Measurements from ENCODE around the gene PPP1R1C. TPM values are rescaled to one million over a fixed set of nuclear protein-coding genes. Genes with fewer than 3 reads are reported as not detected.

Gene PPP1R1C
- total and polyA plus RNA-seq, 2 donors (not counting 1 experiment from before 2014, with no cell fraction given), result not detected

GRCh38 chr2:182148344-182148743 lies 162.7 kb downstream of the PPP1R1C start:
- TF ChIP-seq EZH2 (IDR thresholded peaks at IDR 0.05; ENCODE audit: borderline replicate concordance, insufficient read depth, low read depth, low read length, poor library complexity, severe bottlenecking), result no peak
- TF ChIP-seq, protein P1, sequence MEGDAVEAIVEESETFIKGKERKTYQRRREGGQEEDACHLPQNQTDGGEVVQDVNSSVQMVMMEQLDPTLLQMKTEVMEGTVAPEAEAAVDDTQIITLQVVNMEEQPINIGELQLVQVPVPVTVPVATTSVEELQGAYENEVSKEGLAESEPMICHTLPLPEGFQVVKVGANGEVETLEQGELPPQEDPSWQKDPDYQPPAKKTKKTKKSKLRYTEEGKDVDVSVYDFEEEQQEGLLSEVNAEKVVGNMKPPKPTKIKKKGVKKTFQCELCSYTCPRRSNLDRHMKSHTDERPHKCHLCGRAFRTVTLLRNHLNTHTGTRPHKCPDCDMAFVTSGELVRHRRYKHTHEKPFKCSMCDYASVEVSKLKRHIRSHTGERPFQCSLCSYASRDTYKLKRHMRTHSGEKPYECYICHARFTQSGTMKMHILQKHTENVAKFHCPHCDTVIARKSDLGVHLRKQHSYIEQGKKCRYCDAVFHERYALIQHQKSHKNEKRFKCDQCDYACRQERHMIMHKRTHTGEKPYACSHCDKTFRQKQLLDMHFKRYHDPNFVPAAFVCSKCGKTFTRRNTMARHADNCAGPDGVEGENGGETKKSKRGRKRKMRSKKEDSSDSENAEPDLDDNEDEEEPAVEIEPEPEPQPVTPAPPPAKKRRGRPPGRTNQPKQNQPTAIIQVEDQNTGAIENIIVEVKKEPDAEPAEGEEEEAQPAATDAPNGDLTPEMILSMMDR (IDR thresholded peaks at IDR 0.05), result no peak
- H3K4me1 Mint-ChIP-seq, result no peaks in the 10 kb centered on the region

DNA sequence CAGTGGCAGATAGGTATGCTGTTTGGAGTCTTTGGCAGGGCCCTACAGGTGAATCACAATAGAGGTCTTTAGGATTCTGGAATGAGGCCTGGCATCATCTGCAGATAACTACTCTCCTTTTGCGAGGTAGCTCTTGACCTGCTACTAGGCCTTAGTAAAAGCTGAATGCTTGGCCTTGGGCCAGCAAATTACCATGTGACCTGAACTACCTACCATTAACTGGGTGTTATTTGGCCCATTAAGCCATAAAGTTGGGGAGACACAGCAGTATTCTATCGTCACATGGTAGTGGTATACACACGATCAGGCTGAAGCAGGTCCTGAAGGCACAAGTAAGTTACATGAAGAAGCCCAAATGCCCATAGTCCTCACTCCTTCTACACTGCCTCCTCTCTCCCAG lies 178.2 kb downstream of the PPP1R1C start:
- intact Hi-C loops (cut with micrococcal nuclease), result no loop called here
- ATAC-seq (ENCODE audit: low read depth), result no peak
- no peak for TF ChIP-seq EZH2 (IDR thresholded peaks at IDR 0.05; ENCODE audit: borderline replicate concordance, insufficient read depth, low read depth, low read length, poor library complexity, severe bottlenecking)
- TF ChIP-seq, protein P1 (IDR thresholded peaks at IDR 0.05), result no peak

More at GRCh38 chr2:182148344-182148743, 162.7 kb downstream of the PPP1R1C start:
- no peaks in the 10 kb centered on the region for H3K79me2 ChIP-seq (ENCODE audit: control insufficient read depth, insufficient read depth, low read length)
- H3K27me3 ChIP-seq (replicated peaks in 1 of 4; ENCODE audit: control extremely low read depth in 1 of 4, control insufficient read depth in 3 of 4, insufficient read depth in 4 of 4, low read length in 3 of 4), result no peaks in the 10 kb centered on the region
- no peaks in the 10 kb centered on the region for H3K36me3 ChIP-seq (replicated peaks in 1 of 2; ENCODE audit: control extremely low read depth in 1 of 2, control insufficient read depth in 1 of 2, extremely low read depth in 1 of 2, insufficient read depth in 2 of 2, low read length in 1 of 2)
- DNase-seq (no peak), ATAC-seq (ENCODE audit: low read depth) (no peak)
- Mint-ChIP-seq H3K27me3 (peaks cover 4% of the 10 kb centered on the region), H3K27ac (no peak overlapping the region), H3K9me3 (ENCODE audit: insufficient read depth) (no peaks in the 10 kb centered on the region), H3K4me3 (no peak overlapping the region)
- ChIA-PET POLR2A (no interaction called here), CTCF (no interaction called here)
- H3K4me2 ChIP-seq (replicated peaks; ENCODE audit: low read depth, low read length, poor library complexity, severe bottlenecking), result no peak overlapping the region
- no peaks in the 10 kb centered on the region for H4K20me1 ChIP-seq (ENCODE audit: control insufficient read depth, insufficient read depth, low read length, poor library complexity, severe bottlenecking)
- H3K4me3 ChIP-seq (ENCODE audit: control extremely low read depth in 1 of 5, extremely low read depth in 1 of 5, insufficient read depth in 1 of 5, low read depth in 2 of 5, low read length in 4 of 5), result no peak overlapping the region
- no peak overlapping the region for H3K9ac ChIP-seq (ENCODE audit: low read length)
- no peak overlapping the region for H3K27ac ChIP-seq (ENCODE audit: low read length in 2 of 2)
- H3K4me1 ChIP-seq (ENCODE audit: control insufficient read depth in 2 of 2, insufficient read depth in 2 of 2, low read length in 2 of 2), result no peaks in the 10 kb centered on the region
- H2AFZ ChIP-seq (ENCODE audit: insufficient read depth, low read depth, low read length, poor library complexity, severe bottlenecking), result no peak overlapping the region
- whole genome bisulfite sequencing (ENCODE audit: insufficient coverage), result 63% methylated on average over 1 of the region's 2 CpGs
- intact Hi-C loops (cut with micrococcal nuclease), result no loop called here
- H3K9me3 ChIP-seq (ENCODE audit: control extremely low read depth in 1 of 3, control insufficient read depth in 2 of 3, insufficient read depth in 1 of 3, low read length in 2 of 3), result no peaks in the 10 kb centered on the region

More for the DNA sequence above, 178.2 kb downstream of the PPP1R1C start:
- Histone ChIP-seq H3K79me2 (ENCODE audit: control insufficient read depth, insufficient read depth, low read length) (no peaks in the 10 kb centered on the region), H2AFZ (ENCODE audit: insufficient read depth, low read depth, low read length, poor library complexity, severe bottlenecking) (no peak overlapping the region), H3K27me3 (replicated peaks in 1 of 4; ENCODE audit: control extremely low read depth in 1 of 4, control insufficient read depth in 3 of 4, insufficient read depth in 4 of 4, low read length in 3 of 4) (no peaks in the 10 kb centered on the region), H3K36me3 (replicated peaks in 1 of 2; ENCODE audit: control extremely low read depth in 1 of 2, control insufficient read depth in 1 of 2, extremely low read depth in 1 of 2, insufficient read depth in 2 of 2, low read length in 1 of 2) (no peaks in the 10 kb centered on the region), H4K20me1 (ENCODE audit: control insufficient read depth, insufficient read depth, low read length, poor library complexity, severe bottlenecking) (no peaks in the 10 kb centered on the region), H3K9ac (ENCODE audit: low read length) (no peak overlapping the region), H3K9me3 (ENCODE audit: control extremely low read depth in 1 of 3, control insufficient read depth in 2 of 3, insufficient read depth in 1 of 3, low read length in 2 of 3) (no peaks in the 10 kb centered on the region), H3K27ac (ENCODE audit: low read length in 2 of 2) (no peak overlapping the region), H3K4me1 (ENCODE audit: control insufficient read depth in 2 of 2, insufficient read depth in 2 of 2, low read length in 2 of 2) (no peaks in the 10 kb centered on the region), H3K4me3 (ENCODE audit: control extremely low read depth in 1 of 5, extremely low read depth in 1 of 5, insufficient read depth in 1 of 5, low read depth in 2 of 5, low read length in 4 of 5) (no peak overlapping the region), H3K4me2 (replicated peaks; ENCODE audit: low read depth, low read length, poor library complexity, severe bottlenecking) (no peak overlapping the region)
- no peaks in the 10 kb centered on the region for H3K9me3 Mint-ChIP-seq (ENCODE audit: insufficient read depth)
- no peaks in the 10 kb centered on the region for H3K4me1 Mint-ChIP-seq
- no peak for DNase-seq
- no peak overlapping the region for H3K4me3 Mint-ChIP-seq
- WGBS (ENCODE audit: insufficient coverage), result 96% methylated on average over 3 of the region's 3 CpGs
- peaks cover 3% of the 10 kb centered on the region for H3K27me3 Mint-ChIP-seq
- H3K27ac Mint-ChIP-seq, result no peak overlapping the region
- ChIA-PET CTCF (interaction anchor here (3.3 kb wide), 1 partner anchor 23 kb away, joined by 8 read pairs; no protein-coding TSS in a partner anchor), POLR2A (no interaction called here)
